ENCODE measurements around the gene OR5T2.
"Not testable (repeated sequence)": the region's sequence is repeated elsewhere in the genome, so short reads cannot be mapped to it uniquely, and the experiment has no call there.

The OR5T2 gene

DNA sequence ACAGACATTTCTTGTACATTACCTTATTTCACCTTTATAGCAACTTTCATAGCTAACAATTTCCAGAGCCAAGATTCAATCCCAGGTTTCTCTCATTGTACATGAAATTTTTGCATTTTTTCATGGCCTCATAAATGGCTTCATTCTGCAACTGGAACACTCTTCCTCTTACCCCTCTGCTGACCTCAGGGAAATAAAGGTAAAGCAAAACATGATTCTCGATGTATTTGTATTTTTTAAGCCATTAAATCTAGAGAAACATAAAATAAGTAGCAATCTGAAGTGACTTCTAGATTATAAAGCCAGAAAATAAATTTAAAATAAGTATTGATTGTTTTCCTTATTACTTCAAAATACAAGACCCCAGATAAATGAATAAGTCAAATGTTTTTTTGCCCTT, at the start of gene OR5T2:
TSS of gene OR5T2 (minus strand) at position 101 of the 400 bp plus-strand sequence. CDS start 1,193 bp downstream, outside the sequence.
- FAIRE-seq = no peak

- no peak for FAIRE-seq
Measured at GRCh38 chr11:56273854-56274253, 39.8 kb upstream of the OR5T2 start, which contains the start of gene OR5T1. Gene OR5T1 (plus strand): TSS chr11:56274154. CDS start chr11:56275639, 1,485 bp downstream.

DNA sequence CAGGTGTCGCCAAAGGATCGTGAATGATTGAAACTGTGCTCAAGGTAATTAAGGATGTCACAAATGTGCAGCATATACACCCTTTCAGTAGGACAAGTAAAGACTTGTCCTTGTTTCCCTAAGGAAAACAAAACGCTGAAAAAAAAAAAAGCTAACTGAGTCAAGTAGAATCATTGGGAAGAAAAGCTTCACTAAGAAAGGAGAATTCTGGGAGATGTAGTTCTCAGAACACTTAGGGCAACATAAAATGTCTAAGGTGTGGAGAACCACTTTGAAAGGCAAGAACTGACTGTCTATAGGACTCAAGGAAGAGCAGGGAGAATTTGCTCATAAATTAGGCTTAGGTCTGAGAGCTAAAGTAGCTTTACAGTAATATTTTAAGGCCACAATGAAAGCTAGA, 37.0 kb upstream of the OR5T2 start:
- FAIRE-seq = no peak

GRCh38 chr11:56251954-56252353, 17.9 kb upstream of the OR5T2 start, which contains the start of gene OR5T3:
Gene OR5T3 (plus strand): TSS chr11:56252254. CDS start chr11:56252254, 0 bp downstream.
- FAIRE-seq = no peak

DNA sequence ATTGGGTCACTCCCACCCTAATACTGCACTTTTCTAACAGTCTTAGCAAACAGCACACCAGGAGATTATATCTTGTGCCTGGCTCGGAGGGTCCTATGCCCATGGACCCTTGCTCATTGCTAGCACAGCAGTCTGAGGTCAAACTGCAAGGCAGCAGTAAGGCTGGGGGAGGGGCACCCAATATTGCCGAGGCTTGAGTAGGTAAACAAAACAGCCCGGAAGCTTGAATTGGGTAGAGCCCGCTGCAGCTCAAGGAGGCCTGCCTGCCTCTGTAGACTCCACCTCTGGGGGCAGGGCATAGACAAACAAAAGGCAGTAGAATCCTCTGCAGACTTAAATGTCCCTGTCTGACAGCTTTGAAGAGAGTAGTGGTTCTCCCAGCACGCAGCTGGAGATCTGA, 14.3 kb downstream of the OR5T2 start:
- FAIRE-seq = not testable (repeated sequence)

- no peak for FAIRE-seq
Measured at GRCh38 chr11:56214537-56214936, 19.5 kb downstream of the OR5T2 start.

GRCh38 chr11:56207790-56208189, 26.3 kb downstream of the OR5T2 start:
- no peak for FAIRE-seq

DNA sequence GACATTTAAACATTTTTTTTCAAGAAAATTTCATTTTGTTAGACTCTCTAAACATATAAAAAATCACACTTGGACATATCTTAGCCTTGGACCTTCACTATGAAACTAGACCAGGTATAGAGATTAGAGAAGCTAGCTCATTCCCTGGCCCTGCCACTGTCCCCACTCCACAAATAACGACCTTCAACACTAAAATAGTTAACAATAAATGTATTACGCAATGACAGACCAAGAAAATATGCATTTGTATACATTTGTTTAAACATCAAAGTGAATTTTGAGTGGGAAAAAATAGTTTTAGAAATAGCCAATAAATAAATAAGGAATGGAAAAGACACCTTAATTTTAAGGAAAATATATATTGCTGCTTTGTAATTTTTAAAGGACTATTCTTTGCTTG, 36.7 kb downstream of the OR5T2 start:
- no peak for FAIRE-seq

DNA sequence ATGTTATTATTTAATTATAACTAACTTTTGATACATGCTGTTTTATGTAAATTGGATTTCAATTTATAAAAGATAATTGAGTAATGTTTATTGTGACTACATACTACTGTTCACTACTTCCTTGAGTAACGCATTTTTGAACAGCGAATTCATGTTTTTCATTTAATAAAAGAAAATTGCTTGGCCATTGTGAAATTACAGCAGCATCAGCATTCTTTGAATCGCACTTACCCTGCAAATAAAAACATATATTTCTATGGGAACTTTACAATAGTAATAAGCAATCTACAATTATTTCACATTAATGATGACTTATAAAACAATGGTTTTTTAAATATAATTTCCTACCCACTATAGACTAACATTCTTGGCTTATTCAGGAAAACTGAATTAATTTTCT, 37.4 kb downstream of the OR5T2 start:
- FAIRE-seq = no peak

- no peak for FAIRE-seq
Measured at GRCh38 chr11:56188602-56189001, 45.5 kb downstream of the OR5T2 start.

GRCh38 chr11:56183459-56183858, 50.6 kb downstream of the OR5T2 start:
- no peak for FAIRE-seq

All from G401.6 (cell line).